Fibroblast of skin of right quadriceps (primary cell): ENCODE data around the gene CXCL12.

Source experiments
- DNase-seq: peaks from one replicate; pipeline ENCODE4 v3.0.0-alpha.2; 2013

Gene CXCL12

GRCh38 chr10:44384601-44385025 is 284 bp downstream of the CXCL12 start:
- DNase-seq, result no peak

DNA sequence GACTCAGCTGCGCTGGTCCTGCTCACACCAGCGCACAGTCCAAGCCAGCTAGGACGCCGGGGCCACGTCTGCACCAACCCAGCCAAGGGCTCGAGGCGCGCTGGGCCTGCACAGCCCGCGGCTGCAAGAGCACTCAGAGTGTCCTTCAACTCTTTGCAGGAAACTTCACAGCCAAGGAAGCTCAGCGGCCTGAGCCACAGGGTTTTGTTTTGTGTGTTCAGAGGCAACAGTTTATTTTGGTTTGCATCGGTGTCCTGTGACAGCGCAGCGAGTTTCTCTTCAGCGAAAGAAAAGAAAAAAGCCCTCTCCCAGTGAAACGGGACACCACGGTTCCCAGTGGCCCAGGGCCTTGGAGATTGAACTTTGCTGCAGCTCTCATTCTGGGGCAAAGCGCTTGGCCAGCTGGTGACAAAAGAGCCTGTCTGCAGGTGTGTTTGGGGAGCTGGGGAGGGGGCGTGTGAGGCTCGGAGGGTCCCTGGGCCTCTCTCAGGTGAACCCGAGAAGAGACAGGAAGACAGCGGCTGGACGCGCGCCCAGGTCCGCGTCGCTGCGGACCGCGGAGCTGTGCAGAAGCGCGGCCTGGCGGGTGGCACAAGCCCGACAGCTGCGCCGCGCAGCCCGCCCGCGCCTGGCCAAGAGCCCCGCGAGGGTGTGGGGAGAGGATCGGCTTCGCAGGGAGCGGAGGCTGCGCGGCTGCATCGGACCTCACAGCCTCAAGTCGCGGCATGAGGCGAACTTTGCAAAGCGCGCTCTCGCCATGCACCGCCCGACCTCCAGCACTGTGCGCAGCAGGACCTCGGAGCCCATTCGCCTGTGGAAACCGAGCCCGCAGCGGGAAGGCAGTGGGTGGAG is 922 bp downstream of the CXCL12 start:
- DNase-seq, result no peak

- no peak for DNase-seq
Observed at GRCh38 chr10:44382981-44383748, 1.7 kb downstream of the CXCL12 start.

GRCh38 chr10:44382131-44382858 is 2.6 kb downstream of the CXCL12 start:
- DNase-seq, result no peak

GRCh38 chr10:44380829-44381600 is 3.9 kb downstream of the CXCL12 start:
- DNase-seq, result no peak

DNA sequence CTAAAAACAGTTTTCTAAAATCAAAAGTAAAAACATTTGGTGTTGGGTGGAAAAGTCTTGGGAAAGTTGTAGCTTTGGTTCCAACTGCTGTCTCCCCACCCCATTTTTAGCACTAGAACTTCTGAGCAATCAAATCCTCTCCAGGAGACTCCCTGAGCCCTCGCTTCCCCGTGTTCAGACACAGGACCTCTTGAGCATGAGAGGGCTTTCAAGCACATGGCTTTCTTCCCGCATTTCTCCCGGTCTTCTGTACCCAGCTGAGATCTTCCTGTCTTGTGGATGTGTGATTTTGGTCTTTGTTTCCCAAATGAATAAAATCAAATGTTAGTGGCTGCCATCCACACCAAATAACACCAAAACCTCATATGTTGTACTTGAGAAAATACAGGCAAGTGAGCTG is 5.0 kb downstream of the CXCL12 start:
- DNase-seq, result no peak

DNA sequence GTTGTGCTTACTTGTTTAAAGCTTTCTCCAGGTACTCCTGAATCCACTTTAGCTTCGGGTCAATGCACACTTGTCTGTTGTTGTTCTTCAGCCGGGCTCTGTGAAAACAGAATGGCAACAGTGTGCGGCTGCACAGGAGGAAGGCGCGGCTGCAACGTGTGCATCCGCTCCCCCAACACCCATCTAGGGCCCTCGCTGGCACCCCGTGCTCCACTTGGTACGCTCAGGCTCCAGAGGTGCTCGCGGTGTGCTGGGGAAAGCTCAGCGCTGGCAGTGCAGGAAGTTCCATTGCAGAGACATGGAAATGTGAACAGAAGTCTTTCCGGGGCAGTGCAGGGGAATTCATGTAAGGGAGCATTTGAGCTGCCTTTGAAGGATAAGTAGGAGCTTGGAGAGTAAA is 6.3 kb downstream of the CXCL12 start:
- DNase-seq, result no peak

DNA sequence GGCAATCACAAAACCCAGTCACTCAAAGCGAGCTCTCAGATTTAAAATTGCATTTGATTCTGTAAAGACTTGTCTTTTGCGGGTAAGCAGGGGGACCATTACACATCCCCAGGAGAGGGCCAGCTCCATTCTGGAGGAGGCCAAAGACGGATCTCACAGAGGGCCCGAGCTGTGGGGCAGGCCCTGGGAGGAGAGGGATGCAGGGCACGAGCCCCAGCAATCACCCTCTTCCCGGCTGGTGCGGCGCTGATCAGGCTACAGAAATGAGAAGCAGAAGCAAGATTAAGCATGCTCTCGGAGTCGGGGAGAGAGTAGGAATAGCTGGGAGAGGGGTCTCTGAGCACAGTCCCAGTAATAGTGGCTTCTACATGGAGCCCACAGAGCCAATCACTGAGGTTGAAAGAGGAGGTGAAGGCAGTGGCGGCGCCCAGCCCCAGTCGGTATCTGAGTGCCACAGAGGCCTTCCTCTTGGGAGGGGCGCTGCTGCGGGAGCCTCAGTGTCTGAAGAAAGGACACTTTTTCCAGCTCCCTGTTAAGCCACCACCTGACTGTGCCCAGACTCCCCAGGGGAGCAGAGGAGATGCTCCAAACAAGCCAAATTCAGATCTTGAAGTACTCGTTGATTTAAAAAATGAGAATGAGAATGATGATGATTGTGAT is 7.1 kb downstream of the CXCL12 start:
- DNase-seq, result no peak

DNA sequence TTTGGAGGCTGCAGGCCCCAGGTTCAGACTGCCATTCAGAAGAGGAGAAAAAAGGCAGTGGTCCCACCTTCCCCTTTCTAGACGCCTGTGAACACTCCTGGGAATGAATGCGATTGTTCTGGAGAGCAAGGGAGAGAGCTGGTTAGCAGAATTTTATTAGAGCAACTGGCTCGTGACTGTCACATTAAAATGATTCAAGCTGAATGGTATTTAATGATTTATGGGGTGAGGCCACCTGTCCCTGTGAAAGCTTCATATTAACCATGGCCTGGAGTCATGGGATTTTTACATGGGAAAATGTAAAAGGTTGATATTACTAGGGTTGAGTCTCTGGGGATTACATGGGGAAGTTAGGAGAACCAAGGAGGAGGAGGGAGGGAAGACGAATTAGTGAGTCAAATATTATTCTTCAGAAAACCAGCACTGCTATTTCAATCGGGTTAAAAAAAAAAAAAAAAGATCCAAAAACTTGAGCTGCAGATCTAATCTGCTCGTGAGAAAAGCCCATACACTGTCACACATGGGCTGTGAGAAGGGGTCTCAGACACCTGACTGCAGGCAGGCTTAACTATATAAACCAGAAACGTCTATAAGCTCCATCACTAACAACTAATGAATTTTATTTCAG is 8.3 kb downstream of the CXCL12 start:
- no peak for DNase-seq

GRCh38 chr10:44374155-44374554 is 10.7 kb downstream of the CXCL12 start:
- no peak for DNase-seq

DNA sequence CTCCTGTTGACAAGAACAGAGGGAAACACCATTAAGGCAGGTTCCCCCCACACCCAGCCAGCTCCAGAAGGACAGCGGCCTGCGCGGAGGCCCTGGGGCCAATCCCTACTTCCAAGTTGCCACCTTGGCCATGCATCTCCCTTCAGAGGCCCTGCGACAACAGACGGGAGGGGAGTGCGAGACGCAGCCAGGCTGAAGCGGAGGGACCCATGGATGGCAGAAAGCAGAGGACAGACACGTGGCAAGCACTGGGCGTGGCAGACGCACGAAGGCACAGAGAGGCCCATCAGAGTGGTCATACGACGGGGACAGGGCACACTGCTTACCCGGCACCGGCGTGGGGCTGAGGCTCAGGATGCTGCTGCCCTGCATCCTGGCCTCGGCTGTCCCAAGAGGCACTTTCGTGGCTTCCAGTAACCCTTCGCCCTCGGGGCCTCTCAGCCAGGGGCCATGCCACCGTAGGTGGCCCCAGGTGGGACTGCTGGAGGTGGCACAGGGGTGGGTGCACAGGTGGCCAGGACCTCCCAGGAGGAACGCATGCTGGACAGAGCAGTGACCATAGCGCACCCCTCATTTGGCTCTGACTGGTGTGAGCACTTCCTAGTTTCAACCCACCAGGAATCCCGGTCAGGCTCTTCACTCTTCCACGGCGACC is 11.4 kb downstream of the CXCL12 start:
- no peak for DNase-seq

GRCh38 chr10:44372181-44372580 is 12.7 kb downstream of the CXCL12 start:
- no peak for DNase-seq

DNA sequence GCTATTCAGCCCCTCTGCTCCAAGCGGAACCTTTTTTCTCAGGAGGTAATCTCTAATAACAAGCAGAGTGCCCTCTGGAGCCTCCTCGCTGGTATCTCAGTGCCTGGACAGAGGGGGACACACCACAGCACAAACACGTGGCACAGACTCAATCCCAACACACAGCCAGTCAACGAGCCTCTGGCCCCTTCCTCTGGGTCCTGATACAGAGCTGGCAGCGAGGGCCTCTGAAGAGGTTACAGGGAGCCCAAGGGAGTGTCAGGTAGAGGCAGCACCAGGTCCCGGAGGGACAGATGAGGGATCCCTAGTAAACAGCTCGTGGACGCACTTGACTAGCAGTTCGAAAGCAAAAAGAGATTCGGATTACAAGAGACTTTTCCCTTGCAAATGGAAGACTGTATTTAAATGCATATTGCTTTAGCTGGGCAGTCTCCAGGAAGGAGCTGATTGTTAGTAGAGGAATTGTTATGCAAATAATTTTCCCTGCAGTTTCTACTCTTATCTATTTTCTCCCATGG is 14.1 kb downstream of the CXCL12 start:
- no peak for DNase-seq

- DNase-seq, result peak; percentile 60
Observed at GRCh38 chr10:44369854-44370253, 15.0 kb downstream of the CXCL12 start.

GRCh38 chr10:44369296-44369695 is 15.6 kb downstream of the CXCL12 start:
- DNase-seq, result peak; percentile 80

- DNase-seq, result peak; percentile 51
Observed at GRCh38 chr10:44368637-44369036, 16.3 kb downstream of the CXCL12 start.

GRCh38 chr10:44366941-44367630 is 17.8 kb downstream of the CXCL12 start:
- no peak for DNase-seq

DNA sequence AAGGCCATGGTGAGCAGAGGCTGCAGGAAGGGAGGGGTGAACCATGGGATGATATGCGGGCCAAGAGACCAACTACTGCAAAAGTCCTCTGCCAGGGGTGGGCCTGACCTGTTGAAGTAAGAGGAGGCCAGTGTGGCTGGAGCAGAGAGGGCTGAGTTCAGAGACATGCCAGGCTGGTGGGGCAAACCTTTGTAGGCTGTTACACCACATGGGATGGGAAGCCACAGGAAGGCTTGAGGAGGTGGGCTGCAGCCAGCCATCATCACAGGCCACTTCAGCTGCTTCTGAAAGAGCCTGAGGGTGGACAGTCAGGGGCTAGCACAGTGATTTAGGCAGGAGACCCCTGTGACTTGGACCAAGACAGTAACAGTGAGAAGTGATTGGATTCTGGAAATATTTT is 20.3 kb downstream of the CXCL12 start:
- DNase-seq, result no peak

- DNase-seq, result no peak
Observed at GRCh38 chr10:44363716-44364115, 21.2 kb downstream of the CXCL12 start.
